Aorta (tissue), 5 donors: Measurements from ENCODE around the gene DPP10. TPM values are rescaled to one million over a fixed set of nuclear protein-coding genes. Genes with fewer than 3 reads are reported as not detected.
"Not testable (repeated sequence)": the region's sequence is repeated elsewhere in the genome, so short reads cannot be mapped to it uniquely, and the experiment has no call there.

Experiments used
- ATAC-seq: fragments of 200-7000 bp; cut with Tn5 transposase; one replicate; pipeline ENCODE4 v1.9.1; 2022; ENCODE audit warnings: moderate library complexity; ENCODE audit not compliant: low FRiP score
- DNase-seq, 2 donors: peaks; one replicate each; pipeline ENCODE4 v3.0.0-alpha.2; 2020
- H3K27ac ChIP-seq, 2 donors: one replicate each; pipeline ENCODE4 v1.5.1; 2013; ENCODE audit warnings: low read length in 2 of 2, mild to moderate bottlenecking in 2 of 2, moderate library complexity in 2 of 2, control low read depth in 1 of 2, inconsistent platforms in 1 of 2, low read depth in 1 of 2
- H3K27me3 ChIP-seq, 2 donors: one replicate each; pipeline ENCODE4 v1.6.1; 2013; ENCODE audit warnings: control low read depth in 1 of 2, low read length in 1 of 2, mild to moderate bottlenecking in 1 of 2, moderate library complexity in 1 of 2; ENCODE audit not compliant: insufficient read depth in 2 of 2, control insufficient read depth in 1 of 2
- H3K36me3 ChIP-seq, 2 donors: one replicate each; pipeline ENCODE4 v1.6.1; 2013; ENCODE audit warnings: control low read depth in 1 of 2, low read length in 1 of 2, mild to moderate bottlenecking in 1 of 2; ENCODE audit not compliant: insufficient read depth in 2 of 2, control insufficient read depth in 1 of 2
- H3K4me1 ChIP-seq, 2 donors: one replicate each; pipeline ENCODE4 v1.6.1; 2013; ENCODE audit warnings: low read length in 2 of 2, control low read depth in 1 of 2, mild to moderate bottlenecking in 1 of 2, moderate library complexity in 1 of 2; ENCODE audit not compliant: insufficient read depth in 2 of 2, control insufficient read depth in 1 of 2
- H3K4me3 ChIP-seq, 2 donors: one replicate each; pipeline ENCODE4 v1.5.1; 2013; ENCODE audit warnings: low read length in 2 of 2, control low read depth in 1 of 2, mild to moderate bottlenecking in 1 of 2
- H3K9me3 ChIP-seq: one replicate; pipeline ENCODE4 v1.6.1; 2013; ENCODE audit warnings: mild to moderate bottlenecking, low read length; ENCODE audit not compliant: control insufficient read depth
- WGBS, 2 donors: extraction: QIAGEN DNeasy Blood & Tissue Kit; methylation state at CpG; one replicate each; pipeline ENCODE4 v1.1.7; 2013; 5-methylcytosine and 5-hydroxymethylcytosine counted together
- intact Hi-C, 2 donors: fragments of 100-400 bp; cut with DNase I; formaldehyde crosslinking; loops; one replicate each; pipeline versions ENCODE4 v1.14.2 to v1.15.0; 2022
- polyA plus RNA-seq, 2 donors: library from polyadenylated mRNA; stranded (reverse); fragments of 200-250 nt; gene quantifications; one replicate each; pipeline ENCODE4 v1.2.3, GENCODE V29; 2013
- total RNA-seq, 2 donors: library from RNA; stranded (reverse); fragmentation: NEBNext Ultra II Directional; extraction: Animal tissue kit (Norgen Biotek cat#: 25700); gene quantifications; one replicate each; pipeline ENCODE4 v1.2.1, GENCODE V29; 2021
- donor health status: healthy with polysubstance abuse.
- donor health status: Bipolar disorder and iron deficiency.
- donor health status: DM: no; HTN: no; CAD: no.
- donor health status: DM: no; HTN: no; CAD: no.
- donor health status: DM: yes; HTN: yes; CAD: no.

The DPP10 gene
- total and polyA plus RNA-seq, 4 donors = 0.13 TPM; not detected in 3

DNA sequence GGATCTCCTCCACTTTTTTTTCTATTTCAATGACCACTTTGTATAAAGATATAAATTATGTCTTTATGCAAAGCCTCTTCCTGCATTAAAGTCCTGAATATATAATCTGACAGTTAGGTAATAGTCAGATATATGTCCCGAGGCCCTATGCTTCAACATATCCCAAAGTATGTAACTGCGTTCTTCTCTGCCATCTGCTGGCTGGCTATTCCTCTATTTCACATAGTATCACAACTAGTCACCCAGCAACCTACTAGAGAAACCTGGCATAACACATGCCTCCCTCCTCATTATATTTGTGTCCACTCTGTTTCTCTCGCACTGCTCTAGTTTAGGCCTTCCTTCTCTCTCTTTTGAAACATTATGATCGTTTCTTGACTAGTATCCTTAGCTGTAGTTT, 640.8 kb downstream of the DPP10 start:
- H3K9me3 ChIP-seq = peaks cover 1% of the 10 kb centered on the region
- H3K27ac ChIP-seq = no peak overlapping the region
- H3K27me3 ChIP-seq = no peaks in the 10 kb centered on the region
- no peaks in the 10 kb centered on the region for H3K4me1 ChIP-seq
- no peaks in the 10 kb centered on the region for H3K36me3 ChIP-seq
- 65 to 71% methylated on average over 4 of the region's 4 CpGs for WGBS, 2 donors
- no peak overlapping the region for H3K4me3 ChIP-seq
- ATAC-seq (no peak), DNase-seq (no peak)
- intact Hi-C loops = no loop called here

GRCh38 chr2:115083711-115084110, 641.3 kb downstream of the DPP10 start:
- Histone ChIP-seq H3K27me3 (no peaks in the 10 kb centered on the region), H3K9me3 (peaks cover 1% of the 10 kb centered on the region), H3K4me1 (no peaks in the 10 kb centered on the region), H3K36me3 (no peaks in the 10 kb centered on the region), H3K27ac (no peak overlapping the region), H3K4me3 (no peak overlapping the region)
- ATAC-seq = no peak
- intact Hi-C loops = no loop called here
- no peak for DNase-seq
- WGBS, 2 donors = 87 to 88% methylated on average over 2 of the region's 2 CpGs

DNA sequence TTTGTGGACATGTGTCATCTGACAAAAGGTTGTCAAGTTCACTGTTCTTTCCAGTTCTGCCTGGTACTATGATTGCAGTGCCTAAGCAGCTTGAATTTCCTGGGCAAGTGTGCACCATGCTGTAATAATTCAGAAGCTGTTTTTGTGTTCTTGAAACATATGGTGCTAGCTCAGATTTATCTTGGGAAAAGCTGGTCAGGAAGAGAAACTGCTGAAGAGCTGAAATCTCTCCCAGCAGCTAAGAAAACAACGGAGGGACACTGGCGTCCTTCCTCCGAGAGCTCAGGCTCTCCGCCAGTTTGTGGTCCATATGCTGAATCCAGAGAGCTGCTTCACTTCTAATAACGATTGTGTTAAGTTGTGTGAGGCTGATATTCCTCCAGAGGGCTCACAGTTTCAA, 642.0 kb downstream of the DPP10 start:
- Histone ChIP-seq H3K27me3 (no peaks in the 10 kb centered on the region), H3K4me3 (no peak overlapping the region), H3K27ac (no peak overlapping the region), H3K4me1 (no peaks in the 10 kb centered on the region), H3K9me3 (peaks cover 1% of the 10 kb centered on the region), H3K36me3 (no peaks in the 10 kb centered on the region)
- ATAC-seq = no peak
- intact Hi-C loops = no loop called here
- 8 to 29% methylated on average over 5 of the region's 5 CpGs for WGBS, 2 donors
- DNase-seq = no peak

GRCh38 chr2:115086051-115086620, 643.7 kb downstream of the DPP10 start:
- intact Hi-C loops = not testable (repeated sequence)

DNA sequence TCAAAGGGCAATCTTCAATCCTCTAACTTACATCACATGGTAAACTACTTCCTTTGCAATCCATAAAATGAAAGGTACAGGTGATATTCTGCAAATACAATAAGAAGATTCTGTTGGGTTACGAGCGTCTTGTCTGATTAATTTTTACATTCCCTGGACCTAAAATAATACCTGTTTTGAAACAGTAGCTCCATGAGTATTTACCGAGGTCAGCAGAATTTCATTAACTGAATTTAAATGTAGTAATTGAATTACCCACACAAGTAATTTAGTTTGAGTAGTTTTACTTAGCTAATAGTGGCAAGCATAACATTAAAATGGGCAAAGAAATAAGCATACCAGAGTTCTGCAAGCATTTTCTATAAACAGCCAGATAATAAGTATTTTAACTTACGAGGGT, 652.0 kb downstream of the DPP10 start:
- no peak for DNase-seq
- no peak overlapping the region for H3K27ac ChIP-seq
- intact Hi-C loops = no loop called here
- H3K27me3 ChIP-seq = no peaks in the 10 kb centered on the region
- no peaks in the 10 kb centered on the region for H3K36me3 ChIP-seq
- 82 to 83% methylated on average over 4 of the region's 4 CpGs for WGBS, 2 donors
- no peak for ATAC-seq
- no peaks in the 10 kb centered on the region for H3K9me3 ChIP-seq
- no peak overlapping the region for H3K4me3 ChIP-seq
- H3K4me1 ChIP-seq = no peaks in the 10 kb centered on the region

More at GRCh38 chr2:115086051-115086620, 643.7 kb downstream of the DPP10 start:
- not testable (repeated sequence) for H3K27me3 ChIP-seq, H3K9me3 ChIP-seq, ATAC-seq, H3K27ac ChIP-seq, H3K4me1 ChIP-seq, H3K36me3 ChIP-seq, DNase-seq, H3K4me3 ChIP-seq
- 88 to 90% methylated on average over 7 to 8 of the region's 8 CpGs for WGBS, 2 donors

GRCh38 chr2:115105966-115106365, 663.5 kb downstream of the DPP10 start:
- Histone ChIP-seq H3K4me1 (no peaks in the 10 kb centered on the region), H3K27ac (no peak overlapping the region), H3K9me3 (no peaks in the 10 kb centered on the region), H3K27me3 (no peaks in the 10 kb centered on the region), H3K4me3 (no peak overlapping the region), H3K36me3 (no peaks in the 10 kb centered on the region)
- DNase-seq (no peak), ATAC-seq (no peak)
- intact Hi-C loops = no loop called here

GRCh38 chr2:115115135-115115534, 672.7 kb downstream of the DPP10 start:
- ATAC-seq = no peak
- Histone ChIP-seq H3K9me3 (peaks cover 2% of the 10 kb centered on the region), H3K36me3 (no peaks in the 10 kb centered on the region), H3K4me3 (no peak overlapping the region), H3K27me3 (no peaks in the 10 kb centered on the region), H3K4me1 (no peaks in the 10 kb centered on the region), H3K27ac (no peak overlapping the region)
- 56 to 57% methylated on average over 2 of the region's 2 CpGs for WGBS, 2 donors
- intact Hi-C loops = no loop called here
- DNase-seq = no peak

- Histone ChIP-seq H3K36me3 (no peaks in the 10 kb centered on the region), H3K4me3 (no peak overlapping the region), H3K27me3 (no peaks in the 10 kb centered on the region), H3K27ac (no peak overlapping the region), H3K9me3 (peaks cover 2% of the 10 kb centered on the region), H3K4me1 (no peaks in the 10 kb centered on the region)
- intact Hi-C loops = no loop called here
- DNase-seq (no peak), ATAC-seq (no peak)
- WGBS, 2 donors = 71 to 84% methylated on average over 2 of the region's 2 CpGs
Measured at GRCh38 chr2:115118306-115118705, 675.9 kb downstream of the DPP10 start.

DNA sequence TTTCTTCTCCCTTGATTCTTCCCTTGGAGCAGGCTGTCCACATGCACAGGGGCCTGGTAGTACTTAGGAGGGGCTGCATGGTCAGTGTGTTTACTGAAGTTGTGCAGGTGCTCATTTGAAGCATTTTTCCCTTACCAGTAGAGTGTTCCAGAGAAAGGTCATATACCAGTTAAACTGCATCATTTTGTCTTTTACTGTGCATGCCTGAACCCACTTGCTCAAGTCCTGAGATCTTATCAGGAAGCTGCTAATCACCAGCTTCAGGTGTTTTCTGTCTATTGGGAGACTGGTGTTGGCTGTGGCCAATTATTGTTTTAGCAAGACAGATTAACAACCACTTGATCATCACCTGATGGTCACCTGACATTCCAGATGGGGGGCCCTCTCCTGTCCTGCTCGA, 676.6 kb downstream of the DPP10 start:
- Histone ChIP-seq H3K9me3 (peaks cover 2% of the 10 kb centered on the region), H3K36me3 (no peaks in the 10 kb centered on the region), H3K4me3 (no peak overlapping the region), H3K27ac (no peak overlapping the region), H3K27me3 (no peaks in the 10 kb centered on the region), H3K4me1 (no peaks in the 10 kb centered on the region)
- intact Hi-C loops = no loop called here
- DNase-seq (no peak), ATAC-seq (no peak)
- WGBS, 2 donors = 47 to 48% methylated on average over 1 of the region's 1 CpG
